ENCODE measurements around the gene BCL2L1. TPM values are rescaled to one million over a fixed set of nuclear protein-coding genes. Genes with fewer than 3 reads are reported as not detected.

The BCL2L1 gene
- total RNA-seq, 1 donor from 2014 or later = 141 TPM

DNA sequence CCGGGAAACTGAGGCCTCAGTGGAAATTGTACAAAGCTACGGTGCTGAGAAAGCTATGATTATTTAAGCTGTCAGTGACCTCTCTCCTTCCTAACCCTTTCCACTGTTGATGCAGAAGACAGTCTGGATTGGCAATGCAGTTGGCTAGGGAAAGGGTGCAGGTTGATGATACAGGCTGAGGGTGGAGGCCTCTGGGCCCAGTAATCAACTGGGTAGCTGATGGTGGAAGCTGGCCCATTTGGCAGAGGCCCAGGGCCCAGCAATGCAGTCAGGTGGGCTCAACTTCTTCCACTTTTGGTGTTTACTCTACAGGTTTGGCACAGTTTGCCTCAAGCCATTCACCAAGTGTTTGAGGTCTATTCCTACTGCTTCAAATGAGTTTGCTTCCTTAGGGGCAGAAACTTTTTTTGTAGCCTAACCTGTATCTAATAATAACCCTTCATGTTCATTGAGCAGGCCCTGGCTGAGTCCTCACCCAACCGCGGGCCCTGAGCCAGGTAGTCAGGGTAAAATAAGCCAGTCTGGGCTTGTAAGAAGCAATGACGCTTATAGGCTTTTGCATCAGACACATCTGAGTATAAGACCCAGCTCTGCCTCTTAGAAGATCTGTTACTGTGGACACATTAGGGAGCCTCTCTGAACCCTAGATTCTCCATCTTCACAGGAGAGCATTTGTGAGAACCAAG lies 12.1 kb downstream of the BCL2L1 start:
- intact Hi-C loops (cut with micrococcal nuclease) = loop anchor here (1.0 to 2.0 kb wide), 2 partner anchors 11 to 16 kb away; no protein-coding TSS in a partner anchor

DNA sequence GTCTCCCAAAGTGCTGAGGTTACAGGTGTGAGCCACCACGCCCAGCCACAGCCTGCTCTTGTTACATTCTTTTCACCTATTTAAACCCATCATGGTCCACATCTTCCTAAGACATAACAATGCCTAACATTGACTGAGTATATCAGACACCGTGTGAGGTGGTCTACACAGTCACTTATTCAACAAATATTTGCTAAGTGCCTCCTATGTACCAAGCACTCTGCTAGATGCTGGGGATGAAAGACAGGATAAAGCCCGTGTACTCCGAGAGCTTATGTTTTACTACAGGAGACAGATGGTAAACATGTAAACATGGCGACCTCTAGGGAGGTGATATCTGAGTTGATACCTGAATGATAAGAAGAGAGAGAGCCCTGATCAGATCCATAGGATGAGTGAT lies 12.7 kb downstream of the BCL2L1 start:
- intact Hi-C loops (cut with micrococcal nuclease) = loop anchor here (1.0 to 2.0 kb wide), 2 partner anchors 11 to 15 kb away; no protein-coding TSS in a partner anchor

DNA sequence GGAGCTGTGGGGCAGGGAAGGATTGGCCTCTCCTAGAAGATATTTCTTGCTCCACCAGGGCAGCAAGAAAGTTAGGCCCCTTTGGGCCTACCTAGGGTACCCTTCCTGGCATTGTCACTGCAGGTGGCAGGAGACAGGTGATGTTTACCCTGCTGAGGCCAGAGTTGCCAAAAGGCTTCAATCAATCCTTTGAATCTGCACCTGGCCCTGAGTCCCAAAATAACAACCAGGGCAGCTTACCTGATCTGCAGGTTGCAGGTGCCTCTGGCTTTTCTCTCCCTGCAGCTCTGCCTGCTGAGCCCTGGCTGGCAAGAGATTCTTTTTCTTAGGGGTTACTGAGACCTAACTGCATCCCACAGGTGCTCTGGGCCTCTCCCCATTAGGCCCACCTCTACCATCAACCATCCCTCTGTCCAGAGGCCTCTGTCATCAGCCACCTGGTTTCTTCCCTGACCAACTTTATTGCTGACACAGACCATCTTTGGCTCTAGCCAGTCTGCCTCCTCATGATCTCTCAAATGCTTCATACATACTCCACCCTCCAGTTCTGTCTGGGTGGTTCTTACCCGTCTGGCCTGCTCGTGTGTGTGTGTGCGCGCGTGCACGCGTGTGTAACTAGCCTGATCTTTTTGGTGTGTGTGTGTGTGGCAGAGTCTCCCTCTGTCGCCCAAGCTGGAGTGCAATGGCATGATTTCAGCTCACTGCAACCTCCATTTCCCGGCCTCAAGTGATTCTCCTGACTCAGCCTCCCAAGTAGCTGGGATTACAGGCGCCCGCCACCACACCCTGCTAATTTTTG lies 13.7 kb downstream of the BCL2L1 start:
- intact Hi-C loops (cut with micrococcal nuclease) = no loop called here

DNA sequence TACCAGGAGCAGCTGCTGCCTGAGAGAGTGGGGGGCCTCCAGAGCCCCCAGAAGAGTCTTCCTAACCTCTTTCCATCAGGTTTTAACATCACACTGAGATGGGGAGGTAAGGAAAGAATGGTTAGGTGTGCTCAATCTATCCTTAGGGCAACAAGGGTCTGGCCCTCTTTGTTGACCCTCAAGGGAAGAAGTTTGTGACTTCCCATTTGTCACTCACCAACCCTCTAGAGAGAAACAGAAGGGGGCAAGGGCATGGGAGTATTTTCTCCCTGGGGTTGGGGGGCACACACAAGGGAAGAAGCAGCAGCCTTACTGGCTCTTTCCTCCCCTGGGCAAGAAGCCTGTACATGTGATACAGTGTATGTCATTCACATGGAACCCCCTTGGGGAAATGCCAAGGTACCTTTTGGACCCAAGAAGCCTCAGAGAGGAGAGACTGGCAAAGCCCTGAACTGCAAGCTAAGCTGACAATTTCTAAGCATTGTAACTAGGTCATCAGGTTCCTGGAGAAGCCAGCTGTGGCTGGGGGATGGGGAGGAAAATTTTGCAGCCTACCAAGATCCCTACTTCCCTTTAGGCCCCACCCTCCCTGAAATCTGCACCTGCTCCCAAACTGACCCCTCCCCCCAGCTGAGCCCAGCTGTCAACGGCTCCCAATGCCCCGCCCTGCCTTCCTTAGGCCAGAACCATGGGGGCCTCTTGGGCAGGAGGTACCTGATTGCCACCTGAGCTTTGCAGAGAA lies 14.5 kb downstream of the BCL2L1 start:
- intact Hi-C loops (cut with micrococcal nuclease) = no loop called here

DNA sequence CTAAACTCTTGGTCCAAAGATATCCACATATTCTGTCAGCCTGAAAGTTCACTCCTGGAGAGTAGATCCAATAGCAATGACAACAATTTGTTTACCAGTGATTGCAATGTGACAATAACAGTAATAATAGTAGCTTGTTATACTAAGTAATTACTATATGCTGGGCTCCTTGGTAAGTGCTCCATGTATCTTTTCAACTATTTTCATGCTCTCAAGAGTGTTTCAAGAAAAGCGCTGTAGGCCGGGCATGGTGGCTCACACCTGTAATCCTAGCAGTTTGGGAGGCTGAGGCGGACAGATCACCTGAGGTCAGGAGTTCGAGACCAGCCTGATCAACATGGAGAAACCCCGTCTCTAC lies 15.4 kb downstream of the BCL2L1 start:
- intact Hi-C loops (cut with micrococcal nuclease) = no loop called here

DNA sequence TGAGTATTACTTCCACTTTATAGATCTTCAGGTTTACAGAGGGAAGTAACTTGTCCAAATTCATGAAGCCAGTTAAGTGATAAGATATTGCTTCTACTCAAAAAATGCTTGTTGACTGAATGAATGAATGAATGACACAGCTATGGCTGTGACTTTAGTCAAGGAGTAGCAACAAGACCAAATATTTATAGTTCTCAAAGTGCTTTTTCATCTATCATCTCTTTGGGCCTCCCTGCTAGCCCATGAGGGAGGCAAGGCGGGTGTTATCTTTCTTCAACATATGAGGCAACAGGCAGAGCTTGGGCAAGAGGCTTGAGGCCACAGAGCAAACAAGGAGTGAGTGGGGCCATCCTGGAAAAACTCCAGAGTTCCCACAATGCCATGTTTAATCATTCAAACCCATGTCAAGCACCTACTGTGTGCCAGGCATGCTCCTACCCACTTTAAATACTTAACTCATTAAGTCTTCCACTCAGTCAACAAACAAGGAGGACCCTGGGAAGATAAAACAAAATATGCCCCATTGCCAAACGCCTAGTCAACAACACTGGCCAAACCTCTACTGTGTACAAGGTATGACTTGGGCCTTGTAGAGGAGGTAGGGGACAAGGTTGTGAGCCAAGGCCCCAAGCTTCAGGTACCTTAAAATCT lies 15.9 kb downstream of the BCL2L1 start:
- intact Hi-C loops (cut with micrococcal nuclease) = no loop called here

DNA sequence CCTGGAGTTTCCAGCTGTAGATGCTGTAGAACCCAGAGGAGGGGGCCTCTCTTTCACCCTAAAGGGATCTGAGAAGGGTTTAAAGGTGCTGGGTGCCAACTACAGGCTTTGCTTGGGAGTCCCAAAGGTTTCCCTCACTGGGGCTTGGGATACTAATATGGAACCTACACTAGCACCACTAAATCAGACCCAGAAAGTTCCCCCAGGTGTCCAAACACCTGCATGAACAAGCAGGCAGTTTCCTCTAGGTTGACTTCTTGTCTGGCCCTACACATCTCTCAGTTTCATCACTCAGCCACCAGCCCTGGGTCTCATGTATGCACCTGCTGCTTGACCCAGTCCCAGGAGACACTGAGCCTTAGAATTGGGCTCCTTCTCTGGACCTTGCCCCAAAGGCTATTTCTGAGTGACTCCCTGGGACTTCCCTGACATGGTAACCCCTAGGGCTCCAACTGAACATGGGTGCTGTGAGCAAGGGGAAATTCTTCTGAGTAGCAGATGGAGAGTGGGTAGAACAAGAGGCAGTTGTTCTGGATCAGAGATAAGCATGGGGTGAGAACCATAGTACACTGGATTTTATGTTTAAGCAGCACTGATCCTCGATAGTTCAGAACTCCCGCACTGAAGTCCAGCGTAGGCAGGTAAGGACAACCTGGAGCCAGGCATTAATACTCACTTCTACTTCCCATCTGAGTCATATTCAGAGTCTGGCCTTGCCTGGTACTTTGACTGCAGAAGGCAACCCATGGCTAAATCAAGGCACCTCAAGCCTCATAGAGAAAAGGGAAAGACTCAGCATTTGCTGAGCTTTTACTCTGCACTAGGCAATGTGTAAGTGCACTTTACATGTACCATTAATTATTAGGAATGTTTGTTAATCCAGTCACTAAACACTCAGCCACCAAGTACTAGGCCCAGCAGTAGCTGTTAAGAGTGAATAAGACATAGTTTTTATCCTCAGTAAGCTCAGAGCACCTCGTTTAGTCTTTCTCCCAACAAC lies 16.8 kb downstream of the BCL2L1 start:
- intact Hi-C loops (cut with micrococcal nuclease) = no loop called here

DNA sequence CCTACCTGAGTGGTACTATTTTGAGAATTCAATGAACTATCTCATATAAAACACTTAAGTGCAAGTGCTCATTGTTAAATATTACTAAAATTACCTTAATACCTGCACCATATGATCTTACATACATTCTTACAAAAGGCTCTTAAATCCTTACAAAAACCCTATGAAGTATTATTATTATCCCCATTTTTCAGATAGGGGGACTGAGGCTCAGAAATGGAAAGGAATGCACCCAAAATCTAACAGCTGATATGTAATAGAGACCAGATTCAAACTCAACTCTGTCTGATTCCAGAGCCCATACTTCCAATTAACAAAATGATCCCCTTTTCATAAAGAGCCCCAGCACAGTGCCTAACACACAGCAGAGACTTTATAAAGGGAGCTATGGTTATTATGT lies 17.5 kb downstream of the BCL2L1 start:
- intact Hi-C loops (cut with micrococcal nuclease) = no loop called here

DNA sequence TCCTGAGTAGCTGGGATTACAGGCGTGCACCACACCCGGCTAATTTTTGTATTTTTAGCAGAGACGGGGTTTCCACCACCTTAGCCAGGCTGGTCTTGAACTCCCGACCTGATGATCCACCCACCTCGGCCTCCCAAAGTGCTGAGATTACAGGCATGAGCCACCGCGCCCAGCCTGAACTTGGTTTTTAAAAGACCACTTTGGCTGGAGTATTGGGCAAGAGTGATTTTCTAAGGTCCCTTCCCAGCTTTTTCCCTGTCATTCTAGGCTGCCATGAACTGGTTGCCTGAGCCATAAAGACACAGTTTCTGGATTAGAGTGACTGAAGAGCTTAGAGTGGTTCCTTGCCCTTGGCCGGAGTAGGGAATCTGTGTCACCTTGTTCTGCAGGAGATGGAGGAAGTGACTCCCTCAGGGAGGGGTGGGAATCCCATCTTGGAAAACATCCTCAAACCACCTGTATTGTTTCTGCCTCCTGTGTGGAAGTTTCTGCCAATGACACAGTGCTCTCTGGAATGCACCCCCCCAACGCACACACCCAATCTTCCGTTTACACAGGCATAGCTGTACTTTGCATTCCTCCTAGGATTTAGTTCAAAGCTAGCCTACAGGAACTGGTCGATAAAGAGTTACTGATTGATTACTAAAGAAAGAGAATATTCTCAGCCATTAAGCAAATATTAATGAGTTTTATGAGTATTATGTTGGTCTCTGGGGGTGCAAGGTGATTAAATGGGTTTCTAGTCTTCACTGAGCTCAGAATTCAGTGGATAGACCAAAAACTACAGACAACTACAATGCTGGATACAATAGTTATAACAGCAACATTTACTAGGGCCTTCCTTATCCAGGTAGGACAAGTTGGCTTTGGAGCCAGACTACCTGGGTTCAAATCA lies 18.2 kb downstream of the BCL2L1 start:
- intact Hi-C loops (cut with micrococcal nuclease) = no loop called here

DNA sequence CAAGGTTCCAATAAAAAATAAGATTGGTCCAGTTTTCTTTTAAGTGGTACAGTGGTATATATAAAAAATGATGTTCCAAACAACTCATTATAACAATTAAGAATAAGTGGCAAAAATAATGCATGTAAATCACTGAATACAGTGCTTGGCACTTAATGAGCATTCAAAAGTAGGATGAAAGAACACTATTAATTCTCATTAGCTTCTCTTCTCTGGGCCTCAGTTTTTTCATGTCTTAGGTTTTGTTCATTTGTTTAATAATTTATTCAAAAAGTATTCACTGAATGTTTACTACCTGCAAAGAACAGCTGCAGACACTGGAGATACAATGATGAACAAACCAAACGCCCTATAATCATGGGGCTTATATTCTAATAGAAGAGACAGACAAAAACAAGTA lies 21.1 kb downstream of the BCL2L1 start:
- intact Hi-C loops (cut with micrococcal nuclease) = no loop called here

DNA sequence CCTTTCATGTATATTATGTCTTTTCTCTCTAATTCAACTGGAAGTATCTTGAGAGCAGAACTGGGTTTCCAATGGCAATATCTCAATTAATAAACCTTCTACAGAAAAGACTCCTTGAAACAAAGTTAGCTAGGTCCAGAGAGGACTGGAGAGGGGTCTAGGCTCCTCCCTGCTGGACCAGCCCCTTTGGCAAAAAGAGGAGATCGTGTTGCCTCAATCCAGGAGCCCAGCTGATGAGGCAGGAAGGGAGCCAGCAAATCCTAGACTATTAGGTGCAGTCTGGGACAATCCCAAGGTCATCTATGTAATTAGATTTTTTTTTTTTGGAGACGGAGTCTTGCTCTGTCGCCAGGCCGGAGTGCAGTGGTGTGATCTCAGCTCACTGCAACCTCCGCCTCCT lies 21.9 kb downstream of the BCL2L1 start:
- intact Hi-C loops (cut with micrococcal nuclease) = no loop called here

DNA sequence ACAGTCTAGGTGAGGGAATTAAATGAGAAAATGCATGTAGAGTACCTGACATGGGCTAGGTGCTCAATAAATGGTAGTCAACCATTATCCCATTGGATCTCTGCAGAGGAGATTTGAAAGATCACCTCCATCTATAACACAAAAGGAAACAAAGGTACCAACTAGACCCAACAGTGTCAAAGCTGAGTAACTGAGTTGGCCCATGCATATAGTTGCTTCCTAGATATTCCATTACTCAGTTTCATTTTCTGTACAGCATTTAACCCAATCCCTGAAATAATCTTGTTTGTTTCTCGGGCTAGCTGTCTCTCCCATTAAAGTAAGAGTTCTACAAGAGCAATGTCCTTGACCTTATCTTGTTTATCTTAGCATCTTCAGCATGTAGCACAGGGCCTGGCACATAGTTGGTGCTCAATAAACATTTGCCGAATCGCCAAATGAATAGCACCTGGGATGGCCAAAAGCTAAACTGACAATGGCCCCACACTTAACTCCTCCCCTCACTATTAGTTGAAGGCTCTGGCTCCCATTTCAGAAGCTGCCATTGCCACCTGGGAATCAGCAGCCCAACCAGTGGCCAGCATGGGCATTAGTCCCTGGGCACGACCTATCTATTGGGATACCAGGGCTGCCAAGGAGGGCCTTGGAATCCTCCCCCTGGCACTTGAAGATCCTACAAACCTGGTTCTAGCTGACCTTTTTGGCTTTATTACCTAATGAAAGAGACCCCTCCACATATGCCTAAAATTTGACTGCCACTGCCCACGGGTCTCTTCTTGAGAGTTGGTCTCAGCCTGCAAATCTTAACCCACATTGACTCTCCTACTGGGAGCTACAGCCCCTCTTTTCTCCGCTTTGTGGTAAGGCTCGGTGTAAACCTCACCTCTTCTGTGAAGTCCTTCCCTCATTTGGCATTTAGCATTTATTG lies 22.6 kb downstream of the BCL2L1 start:
- intact Hi-C loops (cut with micrococcal nuclease) = loop anchor here (1.0 kb wide), 3 partner anchors 10 to 25 kb away; no protein-coding TSS in a partner anchor

DNA sequence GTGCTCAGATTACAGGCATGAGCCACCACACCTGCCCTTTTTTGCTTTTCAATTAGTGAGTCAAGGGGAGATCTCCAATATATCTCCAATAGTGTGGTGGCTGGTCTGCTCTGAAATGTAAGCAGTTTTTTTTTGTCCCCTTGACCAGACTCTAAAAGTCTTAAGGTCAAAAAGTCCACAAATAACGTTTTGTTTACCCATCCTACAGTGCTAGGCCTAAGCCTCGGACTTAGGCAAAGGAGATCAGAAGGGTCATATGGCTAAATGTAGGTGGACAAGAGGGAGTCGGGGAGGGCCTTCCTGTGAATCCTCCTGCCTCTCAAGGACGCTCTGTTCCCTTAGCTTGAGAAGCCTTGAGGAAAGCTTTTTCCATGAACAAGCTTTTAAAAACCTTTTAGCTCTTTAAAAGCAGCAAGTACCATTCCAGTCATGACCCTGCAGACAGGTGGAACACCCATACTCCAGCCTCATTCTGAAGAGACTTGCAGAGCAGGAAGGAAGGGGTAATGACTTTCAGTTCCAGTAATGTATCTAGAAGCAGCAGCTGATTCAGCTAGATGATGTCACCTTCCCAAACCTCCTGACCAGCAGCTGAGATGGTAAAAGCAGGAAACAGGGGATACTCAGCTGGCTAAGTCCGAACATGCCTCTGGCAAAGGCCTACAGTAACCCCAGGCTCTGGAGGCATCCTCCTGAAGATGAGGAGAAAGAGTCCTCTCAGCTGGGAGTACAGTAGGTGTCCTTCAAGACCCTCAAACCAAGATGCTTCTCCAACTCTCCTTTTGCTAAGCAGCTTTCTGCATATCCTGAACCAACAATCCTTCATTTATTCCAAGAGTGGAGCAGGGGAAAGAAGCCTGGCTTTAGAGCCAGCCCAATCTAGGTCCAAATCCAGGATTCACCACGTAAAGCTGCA lies 23.6 kb downstream of the BCL2L1 start:
- intact Hi-C loops (cut with micrococcal nuclease) = loop anchor here (1.0 kb wide), 3 partner anchors 11 to 24 kb away; no protein-coding TSS in a partner anchor

DNA sequence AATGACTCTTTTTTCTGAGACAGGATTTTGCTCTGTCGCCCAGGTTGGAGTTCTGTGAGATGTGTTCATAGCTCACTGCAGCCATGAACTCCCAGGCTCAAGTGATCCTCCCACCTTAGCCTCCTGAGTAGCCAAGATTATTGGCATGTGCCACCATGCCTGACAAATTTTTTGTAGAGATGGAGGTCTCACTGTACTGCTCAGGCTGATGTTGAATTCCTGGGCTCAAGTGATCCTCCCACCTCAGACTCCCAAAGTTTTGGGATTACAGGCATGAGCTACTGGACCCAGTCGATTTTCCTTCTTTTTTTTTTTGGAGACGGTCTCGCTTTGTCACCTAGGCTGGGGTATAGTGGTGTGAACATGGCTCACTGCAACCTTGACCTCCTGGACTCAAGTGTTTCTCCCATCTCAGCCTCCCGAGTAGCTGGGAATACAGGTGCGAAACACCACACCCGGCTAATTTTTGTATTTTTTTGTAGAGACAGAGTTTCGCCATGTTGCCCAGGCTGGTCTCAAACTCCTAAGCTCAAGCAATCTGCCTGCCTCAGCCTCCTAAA lies 24.3 kb downstream of the BCL2L1 start:
- intact Hi-C loops (cut with micrococcal nuclease) = no loop called here

DNA sequence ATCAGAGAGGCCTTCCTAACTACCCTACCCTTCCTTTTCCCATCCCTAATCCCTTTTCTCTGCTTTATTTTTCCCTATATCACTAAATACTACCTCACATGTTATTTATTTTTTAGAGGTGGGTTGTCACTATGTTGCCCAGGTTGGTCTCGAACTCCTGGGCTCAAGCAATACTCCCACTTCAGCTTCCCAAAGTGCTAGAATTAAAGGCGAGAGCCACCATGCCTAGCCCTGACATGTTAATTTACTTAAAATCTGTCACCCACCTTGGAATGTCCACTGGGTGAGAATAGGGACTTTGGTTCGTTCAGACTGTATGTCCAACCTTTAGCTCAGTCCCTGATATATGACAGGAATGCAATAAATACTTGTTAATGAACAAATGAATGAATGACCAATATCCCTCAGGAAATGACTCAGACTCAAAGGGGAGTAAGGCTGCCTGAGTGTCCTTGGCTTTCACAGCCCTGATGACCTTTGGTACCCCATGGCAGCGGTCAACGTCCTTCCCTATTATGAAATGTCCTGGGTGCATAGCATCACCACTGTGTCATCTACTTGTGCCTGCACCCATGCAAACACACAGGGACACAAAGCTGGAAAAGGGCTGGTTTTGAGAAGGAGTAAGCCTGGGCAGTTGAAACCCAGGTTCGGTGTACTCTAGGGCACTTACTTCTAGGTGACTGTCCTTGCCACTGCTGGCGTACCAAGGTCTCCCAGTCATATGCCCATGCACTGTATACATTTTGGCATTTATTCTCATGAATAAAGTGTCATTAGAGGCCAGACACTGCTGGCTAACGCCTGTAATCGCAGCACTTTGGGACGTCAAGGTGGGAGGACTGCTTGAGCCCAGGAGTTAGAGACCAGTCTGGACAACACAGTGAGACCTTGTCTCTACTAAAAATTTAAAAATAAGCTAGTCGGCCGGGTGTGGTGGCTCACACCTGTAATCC lies 26.5 kb downstream of the BCL2L1 start:
- intact Hi-C loops (cut with micrococcal nuclease) = loop anchor here (2.0 kb wide), 1 partner anchor 15 kb away; no protein-coding TSS in a partner anchor

Measured in T-helper 1 cell treated with Interleukin-12 subunit alpha and Interleukin-12 subunit beta and Interleukin-4 antibody, amounts not matched to agents 30 ng/mL and 1 ng/mL, for 36 hours (primary cell).